ENCODE data around the gene SLC22A4. TPM values are rescaled to one million over a fixed set of nuclear protein-coding genes. Genes with fewer than 3 reads are reported as not detected.

The SLC22A4 gene
- total and polyA plus RNA-seq, 2 donors (not counting 1 experiment from before 2014, with no cell fraction given): 0.18 TPM; not detected in 1

- no peak overlapping the region for H3K27ac Mint-ChIP-seq
- Histone ChIP-seq H3K27me3 (replicated peaks in 1 of 4; ENCODE audit: control extremely low read depth in 1 of 4, control insufficient read depth in 3 of 4, insufficient read depth in 4 of 4, low read length in 3 of 4) (peaks cover 0 to 23% (median 3%) of the 10 kb centered on the region in 4 experiments), H2AFZ (ENCODE audit: insufficient read depth, low read depth, low read length, poor library complexity, severe bottlenecking) (peak overlapping the region; percentile 72), H3K4me3 (ENCODE audit: control extremely low read depth in 1 of 5, extremely low read depth in 1 of 5, insufficient read depth in 1 of 5, low read depth in 2 of 5, low read length in 4 of 5) (peak overlapping the region in 4 of 5 experiments; percentile 11 to 38 (median 20)), H3K27ac (ENCODE audit: low read length in 2 of 2) (no peak overlapping the region), H3K36me3 (replicated peaks in 1 of 2; ENCODE audit: control extremely low read depth in 1 of 2, control insufficient read depth in 1 of 2, extremely low read depth in 1 of 2, insufficient read depth in 2 of 2, low read length in 1 of 2) (no peaks in the 10 kb centered on the region), H3K9ac (ENCODE audit: low read length) (peak overlapping the region; percentile 43), H3K4me2 (replicated peaks; ENCODE audit: low read depth, low read length, poor library complexity, severe bottlenecking) (peak overlapping the region; percentile 72), H4K20me1 (ENCODE audit: control insufficient read depth, insufficient read depth, low read length, poor library complexity, severe bottlenecking) (no peaks in the 10 kb centered on the region), H3K9me3 (ENCODE audit: control extremely low read depth in 1 of 3, control insufficient read depth in 2 of 3, insufficient read depth in 1 of 3, low read length in 2 of 3) (peaks cover 0 to 8% (median 0%) of the 10 kb centered on the region in 3 donors), H3K4me1 (ENCODE audit: control insufficient read depth in 2 of 2, insufficient read depth in 2 of 2, low read length in 2 of 2) (peaks cover 10 to 12% of the 10 kb centered on the region in 2 donors), H3K79me2 (ENCODE audit: control insufficient read depth, insufficient read depth, low read length) (no peaks in the 10 kb centered on the region)
- no peaks in the 10 kb centered on the region for H3K9me3 Mint-ChIP-seq (ENCODE audit: insufficient read depth)
- ATAC-seq (ENCODE audit: low read depth) (peak; percentile 52), DNase-seq (peak; percentile 41)
- intact Hi-C loops (cut with micrococcal nuclease): no loop called here
- 58% methylated on average over 77 of the region's 77 CpGs for WGBS (ENCODE audit: insufficient coverage)
- POLR2A ChIA-PET: no interaction called here
- CTCF ChIA-PET: interaction anchor here (0.8 to 2.5 kb wide), 11 partner anchors 8 to 548 kb away, joined by 3 to 14 read pairs (median 5); partner anchors contain the start of genes SLC22A4 and SLC22A5
- TF ChIP-seq, protein P1, sequence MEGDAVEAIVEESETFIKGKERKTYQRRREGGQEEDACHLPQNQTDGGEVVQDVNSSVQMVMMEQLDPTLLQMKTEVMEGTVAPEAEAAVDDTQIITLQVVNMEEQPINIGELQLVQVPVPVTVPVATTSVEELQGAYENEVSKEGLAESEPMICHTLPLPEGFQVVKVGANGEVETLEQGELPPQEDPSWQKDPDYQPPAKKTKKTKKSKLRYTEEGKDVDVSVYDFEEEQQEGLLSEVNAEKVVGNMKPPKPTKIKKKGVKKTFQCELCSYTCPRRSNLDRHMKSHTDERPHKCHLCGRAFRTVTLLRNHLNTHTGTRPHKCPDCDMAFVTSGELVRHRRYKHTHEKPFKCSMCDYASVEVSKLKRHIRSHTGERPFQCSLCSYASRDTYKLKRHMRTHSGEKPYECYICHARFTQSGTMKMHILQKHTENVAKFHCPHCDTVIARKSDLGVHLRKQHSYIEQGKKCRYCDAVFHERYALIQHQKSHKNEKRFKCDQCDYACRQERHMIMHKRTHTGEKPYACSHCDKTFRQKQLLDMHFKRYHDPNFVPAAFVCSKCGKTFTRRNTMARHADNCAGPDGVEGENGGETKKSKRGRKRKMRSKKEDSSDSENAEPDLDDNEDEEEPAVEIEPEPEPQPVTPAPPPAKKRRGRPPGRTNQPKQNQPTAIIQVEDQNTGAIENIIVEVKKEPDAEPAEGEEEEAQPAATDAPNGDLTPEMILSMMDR (IDR thresholded peaks at IDR 0.05): no peak
- no peak for TF ChIP-seq EZH2 (IDR thresholded peaks at IDR 0.05; ENCODE audit: borderline replicate concordance, insufficient read depth, low read depth, low read length, poor library complexity, severe bottlenecking)
- H3K4me3 Mint-ChIP-seq: peak overlapping the region; percentile 72
- peaks cover 12% of the 10 kb centered on the region for H3K4me1 Mint-ChIP-seq
- H3K27me3 Mint-ChIP-seq: peaks cover 18% of the 10 kb centered on the region
Observed at GRCh38 chr5:132271251-132272246, 22.6 kb upstream of the SLC22A4 start.
